ENCODE results near the gene PRR15. TPM values are rescaled to one million over a fixed set of nuclear protein-coding genes. Genes with fewer than 3 reads are reported as not detected.

The PRR15 gene
- total RNA-seq, 1 donor from 2014 or later, result 4.1 TPM

GRCh38 chr7:29598137-29598536, 34.5 kb downstream of the PRR15 start:
- no peak for TF ChIP-seq CTCF (IDR thresholded peaks at IDR 0.05)
- Histone ChIP-seq H3K27me3 (ENCODE audit: low read depth) (no peaks in the 10 kb centered on the region), H3K27ac (no peak overlapping the region), H3K9me3 (no peaks in the 10 kb centered on the region), H3K4me3 (no peak overlapping the region), H3K4me1 (no peaks in the 10 kb centered on the region), H3K36me3 (no peaks in the 10 kb centered on the region)
- no peak for ATAC-seq
- no peak for DNase-seq
- intact Hi-C loops (cut with DNase I), result no loop called here

- H3K27ac ChIP-seq, result no peak overlapping the region
- ATAC-seq, result no peak
- H3K9me3 ChIP-seq, result no peaks in the 10 kb centered on the region
- TF ChIP-seq CTCF (IDR thresholded peaks at IDR 0.05), result no peak
- no peak overlapping the region for H3K4me3 ChIP-seq
- intact Hi-C loops (cut with DNase I), result no loop called here
- H3K36me3 ChIP-seq, result no peaks in the 10 kb centered on the region
- no peaks in the 10 kb centered on the region for H3K27me3 ChIP-seq (ENCODE audit: low read depth)
- no peaks in the 10 kb centered on the region for H3K4me1 ChIP-seq
- DNase-seq, result no peak
Observed at GRCh38 chr7:29598613-29599012, 35.0 kb downstream of the PRR15 start.

GRCh38 chr7:29599026-29599425, 35.4 kb downstream of the PRR15 start:
- no peaks in the 10 kb centered on the region for H3K4me1 ChIP-seq
- intact Hi-C loops (cut with DNase I), result no loop called here
- DNase-seq, result no peak
- H3K27me3 ChIP-seq (ENCODE audit: low read depth), result no peaks in the 10 kb centered on the region
- no peak for TF ChIP-seq CTCF (IDR thresholded peaks at IDR 0.05)
- H3K27ac ChIP-seq, result no peak overlapping the region
- no peak overlapping the region for H3K4me3 ChIP-seq
- no peak for ATAC-seq
- H3K36me3 ChIP-seq, result no peaks in the 10 kb centered on the region
- no peaks in the 10 kb centered on the region for H3K9me3 ChIP-seq

GRCh38 chr7:29600661-29601060, 37.0 kb downstream of the PRR15 start:
- no peak for DNase-seq
- intact Hi-C loops (cut with DNase I), result no loop called here
- no peaks in the 10 kb centered on the region for H3K27me3 ChIP-seq (ENCODE audit: low read depth)
- ATAC-seq, result no peak
- TF ChIP-seq CTCF (IDR thresholded peaks at IDR 0.05), result no peak
- H3K4me3 ChIP-seq, result no peak overlapping the region
- H3K36me3 ChIP-seq, result no peaks in the 10 kb centered on the region
- H3K9me3 ChIP-seq, result no peaks in the 10 kb centered on the region
- no peak overlapping the region for H3K27ac ChIP-seq
- no peaks in the 10 kb centered on the region for H3K4me1 ChIP-seq

GRCh38 chr7:29604052-29604451, 40.4 kb downstream of the PRR15 start:
- TF ChIP-seq CTCF (IDR thresholded peaks at IDR 0.05), result no peak
- Histone ChIP-seq H3K36me3 (no peaks in the 10 kb centered on the region), H3K27ac (no peak overlapping the region), H3K27me3 (ENCODE audit: low read depth) (no peaks in the 10 kb centered on the region), H3K9me3 (no peaks in the 10 kb centered on the region), H3K4me1 (peaks cover under 1% of the 10 kb centered on the region), H3K4me3 (no peak overlapping the region)
- no peak for DNase-seq
- no peak for ATAC-seq
- intact Hi-C loops (cut with DNase I), result no loop called here

GRCh38 chr7:29604702-29605101, 41.1 kb downstream of the PRR15 start:
- no peak for DNase-seq
- TF ChIP-seq CTCF (IDR thresholded peaks at IDR 0.05), result no peak
- H3K27me3 ChIP-seq (ENCODE audit: low read depth), result no peaks in the 10 kb centered on the region
- no peaks in the 10 kb centered on the region for H3K9me3 ChIP-seq
- H3K4me1 ChIP-seq, result peaks cover 6% of the 10 kb centered on the region
- no peak for ATAC-seq
- H3K27ac ChIP-seq, result no peak overlapping the region
- intact Hi-C loops (cut with DNase I), result no loop called here
- no peak overlapping the region for H3K4me3 ChIP-seq
- H3K36me3 ChIP-seq, result no peaks in the 10 kb centered on the region

Measured in lower lobe of right lung (tissue), 2 donors.